ENCODE measurements around the gene PASK.

Gene PASK

DNA sequence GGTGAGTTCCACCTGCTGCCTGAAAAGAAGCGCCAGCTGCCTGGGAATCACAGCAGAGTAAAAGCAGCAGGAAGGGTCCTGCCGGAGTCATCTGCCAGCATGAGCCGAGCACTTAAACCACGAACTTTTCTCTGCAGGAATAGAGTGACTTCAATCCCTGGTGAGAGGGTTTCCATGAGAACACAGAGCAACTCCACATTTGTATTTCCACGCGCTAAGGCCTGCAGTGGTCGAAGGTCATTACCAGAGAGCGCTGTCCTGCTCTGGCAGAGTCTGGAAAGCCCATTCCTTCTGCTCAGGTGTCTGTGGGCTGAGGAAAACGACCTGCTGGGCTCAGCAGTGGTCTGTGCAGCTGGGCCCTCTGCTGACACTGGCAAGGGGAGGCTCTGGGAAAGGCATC, 6.7 kb downstream of the PASK start:
- no peak for DNase-seq

- no peak for DNase-seq
Measured at GRCh38 chr2:241142063-241142462, 7.2 kb downstream of the PASK start.

- DNase-seq, result no peak
Measured at GRCh38 chr2:241141214-241141770, 8.0 kb downstream of the PASK start.

GRCh38 chr2:241140445-241140840, 8.8 kb downstream of the PASK start:
- DNase-seq, result no peak

- DNase-seq, result no peak
Measured at GRCh38 chr2:241139531-241140444, 9.5 kb downstream of the PASK start.

DNA sequence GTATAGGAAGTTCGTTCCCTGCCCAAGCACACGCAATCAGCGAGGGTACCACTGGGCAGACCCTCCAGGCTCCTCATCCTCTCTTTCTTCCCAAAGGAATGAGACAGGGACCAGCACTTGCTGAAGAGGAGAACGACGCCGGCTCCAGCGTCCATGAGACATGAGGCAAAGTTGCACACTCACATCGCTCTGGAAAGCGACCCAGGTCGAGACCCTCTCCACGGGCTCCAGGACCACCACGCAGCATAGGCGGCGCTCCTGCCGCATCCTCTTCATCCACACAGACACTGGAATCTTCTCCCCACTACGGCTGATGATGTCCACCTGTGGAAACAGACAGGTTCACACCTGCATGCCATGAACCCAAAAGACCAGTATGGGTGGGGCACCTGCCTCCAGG, 10.8 kb downstream of the PASK start:
- DNase-seq, result no peak

DNA sequence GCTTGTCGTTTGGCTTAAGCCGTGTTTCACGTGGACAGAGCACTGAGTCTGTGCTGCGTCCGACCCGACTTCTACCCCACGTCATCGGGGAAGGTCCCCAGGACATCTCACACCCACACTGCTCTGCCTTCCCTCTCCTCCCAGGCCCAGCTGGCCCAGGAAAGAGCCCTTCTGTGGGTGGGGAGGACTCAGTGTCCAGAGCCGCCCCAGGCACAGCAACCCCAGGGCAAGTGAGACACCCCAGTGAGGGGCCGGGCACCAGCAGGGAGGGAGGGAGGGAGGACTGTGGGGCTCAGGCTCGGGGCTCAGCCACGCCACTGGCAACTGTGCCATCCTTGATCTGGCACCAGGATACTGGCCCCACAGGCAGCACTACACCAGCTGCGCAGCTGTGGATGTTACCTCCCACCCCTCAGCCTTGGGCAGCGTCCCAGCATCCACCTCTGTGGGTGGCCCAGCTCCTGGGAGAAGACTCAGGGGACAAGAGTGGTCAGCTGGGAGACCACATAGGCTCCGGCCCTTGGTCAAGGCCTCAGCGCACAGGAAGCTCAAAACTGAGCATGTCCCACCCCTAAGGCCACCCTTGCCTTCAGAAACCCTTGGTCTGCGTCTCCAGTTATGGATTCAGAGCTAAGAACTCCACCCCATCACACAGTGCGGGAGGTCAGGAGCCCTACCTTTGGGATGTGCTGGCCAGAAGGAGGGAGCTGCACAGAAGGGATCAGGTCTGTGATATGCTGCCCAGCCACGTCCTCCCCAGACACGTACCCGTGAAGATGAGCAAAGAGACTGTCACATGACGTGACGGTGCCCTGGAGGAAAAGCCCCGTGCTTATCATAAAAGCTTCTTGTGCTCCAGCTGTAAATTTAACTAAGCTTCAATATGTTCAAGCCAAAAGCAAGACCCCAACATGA, 11.7 kb downstream of the PASK start:
- DNase-seq, result no peak

DNA sequence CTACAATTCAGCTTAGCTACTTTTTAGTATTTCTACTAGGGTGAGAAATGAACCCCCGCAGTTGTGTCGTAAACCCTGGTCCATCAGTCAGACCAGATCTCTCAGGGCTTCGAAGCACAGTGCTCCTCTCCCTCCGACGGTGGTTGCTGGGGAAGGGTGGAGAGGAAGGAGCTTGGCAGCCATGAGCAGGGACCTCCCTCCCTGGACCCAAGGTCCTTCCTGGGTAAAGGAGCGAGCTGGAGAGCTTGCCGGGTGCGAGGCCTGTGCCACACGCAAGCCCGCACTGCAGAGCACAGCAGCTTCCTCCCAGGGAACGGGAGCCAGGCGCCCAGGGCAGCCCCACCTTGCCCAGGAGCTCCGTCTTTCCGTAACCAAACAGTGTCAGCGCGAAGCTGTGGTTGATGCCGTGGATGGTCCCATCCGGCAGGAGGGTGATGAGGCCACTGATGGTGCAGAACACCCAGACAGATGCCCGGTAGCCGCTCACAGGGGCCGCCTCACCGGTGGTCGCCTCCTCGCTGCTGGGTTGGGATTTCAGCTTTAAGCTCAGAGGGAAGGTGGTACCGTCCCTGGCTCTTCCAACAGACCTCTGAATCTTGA, 12.5 kb downstream of the PASK start:
- no peak for DNase-seq

- no peak for DNase-seq
Measured at GRCh38 chr2:241136191-241136590, 13.1 kb downstream of the PASK start.

DNA sequence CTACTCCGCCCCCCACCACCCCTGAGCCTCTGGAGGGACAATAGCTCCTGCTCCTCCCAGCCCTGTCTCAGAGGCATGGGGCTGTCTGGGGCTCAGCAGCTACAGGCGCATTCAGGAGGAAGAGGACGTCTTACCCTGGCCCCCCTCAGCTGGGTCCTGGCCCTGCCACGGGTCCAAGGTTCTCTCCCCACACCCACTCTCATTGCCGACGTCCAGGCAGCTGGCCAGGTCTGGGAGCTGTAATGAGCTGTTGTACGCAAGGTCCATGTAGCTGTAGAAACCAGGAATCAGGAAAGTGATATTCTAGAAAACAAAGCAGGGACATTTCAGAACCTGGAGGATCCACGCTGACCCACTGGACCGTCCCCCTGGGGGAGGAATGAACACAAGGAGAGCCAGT, 13.5 kb downstream of the PASK start:
- DNase-seq, result no peak

DNA sequence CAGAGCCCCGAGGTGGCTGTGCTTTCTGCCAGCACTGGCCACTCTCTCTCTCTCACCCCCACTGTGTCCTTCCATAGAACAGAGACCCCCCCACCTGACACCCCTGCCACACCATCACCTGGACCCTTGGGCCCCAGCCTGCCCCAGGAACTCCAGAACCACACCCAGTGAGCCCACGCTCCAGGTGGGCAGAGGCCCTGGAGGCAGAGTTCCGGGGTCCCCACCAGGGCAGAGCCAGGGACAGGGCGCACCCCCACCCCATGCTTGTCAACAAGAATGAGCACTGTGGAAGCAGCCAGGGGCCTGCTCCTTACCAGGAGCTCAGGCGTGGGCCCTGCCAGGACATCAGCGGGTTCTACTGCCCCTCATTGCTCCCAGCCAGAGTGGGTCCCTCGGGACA, 14.6 kb downstream of the PASK start:
- DNase-seq, result no peak

DNA sequence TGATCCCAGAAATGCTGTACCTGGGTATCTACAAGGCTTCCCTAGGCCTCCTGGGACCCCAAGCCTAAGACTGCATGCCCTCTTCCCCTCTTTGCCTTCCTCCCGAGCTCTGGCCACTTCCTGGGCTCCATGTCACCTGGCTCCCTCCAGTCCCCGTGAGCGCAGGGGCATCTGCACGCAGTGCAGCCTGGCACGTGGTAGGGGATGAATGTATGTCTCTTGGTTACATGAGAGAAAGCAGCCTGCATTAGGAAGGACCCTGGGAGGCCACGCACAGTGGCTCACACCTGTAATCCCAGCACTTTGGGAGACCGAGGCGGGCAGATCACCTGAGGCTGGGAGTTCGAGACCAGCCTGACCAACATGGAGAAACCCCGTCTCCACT, 15.8 kb downstream of the PASK start:
- DNase-seq, result no peak

DNA sequence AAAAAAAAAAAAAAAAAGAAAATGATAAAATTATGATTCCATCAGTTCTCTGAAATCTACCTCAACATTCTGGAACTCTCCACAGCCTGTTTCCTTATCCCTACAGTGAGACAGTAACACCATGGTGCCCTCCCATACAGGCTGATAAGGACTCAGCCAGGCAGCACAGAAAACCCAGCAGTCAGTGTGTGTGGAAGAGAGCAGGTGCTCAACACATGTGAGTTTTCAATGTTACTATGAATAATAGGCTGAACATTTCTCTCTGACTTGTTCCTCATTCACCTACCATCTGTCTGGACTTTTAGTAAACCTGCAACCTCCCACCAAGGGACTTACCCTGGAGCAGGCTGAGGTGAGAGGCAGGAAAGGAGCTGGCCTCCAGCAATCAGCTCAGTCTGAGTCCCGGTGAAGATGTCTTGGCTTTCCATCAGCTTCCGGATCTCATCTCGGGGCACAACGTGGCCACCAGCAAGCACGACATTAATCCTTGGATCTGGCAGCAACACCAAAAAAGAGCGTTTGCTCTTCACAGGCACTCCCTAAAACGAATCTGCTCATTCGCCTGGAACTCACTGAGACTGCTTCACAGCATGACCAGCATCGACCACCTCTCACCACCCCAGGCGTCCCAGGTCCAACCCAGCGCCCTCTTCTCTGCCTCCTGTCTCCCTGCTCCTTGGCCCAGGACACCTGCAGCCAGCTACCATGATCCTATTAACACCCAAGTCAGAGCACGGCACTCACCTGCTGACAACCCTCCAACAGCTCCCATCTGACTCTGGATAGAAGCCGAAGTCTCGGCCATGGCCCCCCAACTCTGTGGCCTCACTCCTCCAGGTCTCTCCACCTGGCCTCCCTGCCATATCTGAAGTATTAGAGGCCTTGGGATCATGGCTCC, 16.5 kb downstream of the PASK start:
- DNase-seq, result no peak

GRCh38 chr2:241131531-241131930, 17.7 kb downstream of the PASK start:
- DNase-seq, result no peak

DNA sequence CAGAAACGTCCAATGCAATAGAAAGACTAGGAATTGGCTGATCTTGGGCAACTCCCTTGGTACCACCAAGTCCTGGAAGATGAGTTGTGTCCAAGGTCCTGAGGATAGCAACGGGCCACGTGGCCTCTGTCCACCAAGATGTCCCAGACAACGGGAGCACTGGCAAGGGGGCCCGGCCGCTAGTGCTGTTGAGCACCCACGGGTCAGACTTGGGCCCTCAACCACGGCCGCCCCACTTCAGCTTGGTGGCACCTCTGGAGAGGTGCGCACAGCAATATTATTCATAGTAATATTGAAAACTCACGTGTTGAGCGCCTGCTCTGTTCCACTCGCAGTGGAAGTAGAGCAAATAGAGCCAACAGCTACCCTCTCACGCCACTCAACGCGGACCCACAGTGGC, 19.0 kb downstream of the PASK start:
- DNase-seq, result no peak

DNA sequence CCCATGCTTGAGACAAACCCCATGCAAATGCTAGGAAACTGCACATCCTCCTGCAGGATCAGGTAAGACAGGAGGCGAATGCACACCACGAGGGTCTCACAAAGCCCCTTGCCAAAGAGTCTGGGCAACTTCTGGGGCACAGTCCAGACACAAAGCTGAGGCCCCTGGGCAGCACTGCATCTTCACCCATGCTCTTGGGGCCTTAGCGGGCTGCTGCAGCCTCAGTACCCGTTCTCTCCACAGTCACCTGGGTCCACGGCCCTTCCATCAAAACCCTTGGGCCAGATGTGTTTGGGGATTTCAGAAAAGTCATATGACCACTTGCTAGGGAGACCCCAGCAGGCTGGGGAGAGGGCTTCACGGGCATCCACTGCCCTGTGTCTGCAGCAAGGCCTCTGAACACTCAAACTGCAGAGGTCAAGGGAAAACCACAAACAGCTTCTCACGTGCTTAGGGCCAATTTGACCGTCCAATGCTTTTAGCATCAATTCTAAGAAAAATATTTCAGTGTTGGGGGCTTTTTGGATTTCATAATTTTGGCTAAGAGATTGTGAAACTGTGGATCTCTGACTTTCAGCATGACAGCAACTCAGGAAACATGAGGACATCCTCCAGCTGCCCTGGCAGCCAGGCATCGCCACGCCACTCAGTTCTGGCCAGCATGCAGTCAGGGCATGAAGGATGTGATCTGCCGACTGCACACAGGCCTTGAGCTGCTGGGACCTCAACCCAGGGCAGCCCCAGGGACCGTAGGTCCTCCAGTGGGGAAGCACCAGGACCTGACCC, 20.0 kb downstream of the PASK start:
- no peak for DNase-seq

- no peak for DNase-seq
Measured at GRCh38 chr2:241128266-241128665, 21.0 kb downstream of the PASK start.

GRCh38 chr2:241126771-241127202, 22.5 kb downstream of the PASK start:
- DNase-seq, result no peak

GRCh38 chr2:241126201-241126611, 23.1 kb downstream of the PASK start:
- no peak for DNase-seq

GRCh38 chr2:241125626-241126025, 23.6 kb downstream of the PASK start:
- no peak for DNase-seq

All from CD4-positive, alpha-beta T cell treated with Interleukin-15 for 1 hour (primary cell).